Measurements from ENCODE around the gene CDH20. TPM values are rescaled to one million over a fixed set of nuclear protein-coding genes. Genes with fewer than 3 reads are reported as not detected.

The CDH20 gene
- total and polyA plus RNA-seq, 8 donors, result 0.17 to 0.48 (median 0.26) TPM; not detected in 1

GRCh38 chr18:61464551-61465142 is 131.4 kb downstream of the CDH20 start:
- intact Hi-C loops (cut with DNase I), result no loop called here
- H3K9me3 ChIP-seq, result no peaks in the 10 kb centered on the region

GRCh38 chr18:61466736-61467135 is 133.5 kb downstream of the CDH20 start:
- H3K36me3 ChIP-seq, result no peaks in the 10 kb centered on the region
- ATAC-seq, result no peak
- no peak for TF ChIP-seq CTCF (IDR thresholded peaks at IDR 0.05)

More at GRCh38 chr18:61464551-61465142, 131.4 kb downstream of the CDH20 start:
- TF ChIP-seq CTCF (IDR thresholded peaks at IDR 0.05), result no peak
- H3K36me3 ChIP-seq, result no peaks in the 10 kb centered on the region
- DNase-seq (no peak), ATAC-seq (peak; percentile 51)
- no peaks in the 10 kb centered on the region for H3K4me1 ChIP-seq
- H3K27ac ChIP-seq, result no peak overlapping the region
- no peaks in the 10 kb centered on the region for H3K27me3 ChIP-seq
- no peak overlapping the region for H3K4me3 ChIP-seq

GRCh38 chr18:61470031-61470674 is 136.9 kb downstream of the CDH20 start:
- Histone ChIP-seq H3K4me3 (no peak overlapping the region), H3K4me1 (no peaks in the 10 kb centered on the region), H3K36me3 (no peaks in the 10 kb centered on the region), H3K27ac (no peak overlapping the region), H3K9me3 (no peaks in the 10 kb centered on the region), H3K27me3 (peaks cover 0 to 8% of the 10 kb centered on the region in 2 donors)
- DNase-seq (no peak), ATAC-seq (no peak)
- intact Hi-C loops (cut with DNase I), result no loop called here
- no peak for TF ChIP-seq CTCF (IDR thresholded peaks at IDR 0.05)

More at GRCh38 chr18:61466736-61467135, 133.5 kb downstream of the CDH20 start:
- H3K4me1 ChIP-seq, result no peaks in the 10 kb centered on the region
- no peak overlapping the region for H3K27ac ChIP-seq
- H3K27me3 ChIP-seq, result no peaks in the 10 kb centered on the region
- no peak overlapping the region for H3K4me3 ChIP-seq
- intact Hi-C loops (cut with DNase I), result no loop called here
- no peak for DNase-seq
- H3K9me3 ChIP-seq, result no peaks in the 10 kb centered on the region

- no peak overlapping the region for H3K27ac ChIP-seq
- ATAC-seq (no peak), DNase-seq (no peak)
- intact Hi-C loops (cut with DNase I), result no loop called here
- TF ChIP-seq CTCF (IDR thresholded peaks at IDR 0.05), result no peak
- no peaks in the 10 kb centered on the region for H3K36me3 ChIP-seq
- peaks cover 0 to 8% of the 10 kb centered on the region in 2 donors for H3K27me3 ChIP-seq
- H3K4me1 ChIP-seq, result no peaks in the 10 kb centered on the region
- H3K9me3 ChIP-seq, result no peaks in the 10 kb centered on the region
- no peak overlapping the region for H3K4me3 ChIP-seq
Observed at GRCh38 chr18:61471541-61471940, 138.3 kb downstream of the CDH20 start.

GRCh38 chr18:61471942-61472341 is 138.7 kb downstream of the CDH20 start:
- H3K4me3 ChIP-seq, result no peak overlapping the region
- intact Hi-C loops (cut with DNase I), result no loop called here
- H3K27ac ChIP-seq, result no peak overlapping the region
- H3K4me1 ChIP-seq, result no peaks in the 10 kb centered on the region
- no peaks in the 10 kb centered on the region for H3K36me3 ChIP-seq
- peaks cover 0 to 8% of the 10 kb centered on the region in 2 donors for H3K27me3 ChIP-seq
- H3K9me3 ChIP-seq, result no peaks in the 10 kb centered on the region
- TF ChIP-seq CTCF (IDR thresholded peaks at IDR 0.05), result no peak
- no peak for ATAC-seq
- DNase-seq, result no peak

Measured in left lung (tissue), 10 donors.